HG03558 (cell line): ENCODE data around the gene COBLL1.
"Not testable (repeated sequence)": the region's sequence is repeated elsewhere in the genome, so short reads cannot be mapped to it uniquely, and the experiment has no call there.

Source experiments
- ATAC-seq: cut with Tn5 transposase; IDR thresholded peaks from one replicate; pipeline ENCODE4 v1.9.1; 2021; ENCODE audit warnings: moderate number of reproducible peaks; ENCODE audit not compliant: unreplicated experiment; ENCODE audit errors: extremely low read depth

Gene COBLL1

GRCh38 chr2:164841719-164842623 lies at the start of gene COBLL1:
TSS of gene COBLL1 (minus strand) at chr2:164841823. CDS start at chr2:164841196, 627 bp downstream.
- no peak for ATAC-seq

GRCh38 chr2:164890544-164890943 lies 48.9 kb upstream of the COBLL1 start:
- ATAC-seq = no peak

GRCh38 chr2:164888592-164888991 lies 47.0 kb upstream of the COBLL1 start:
- ATAC-seq = no peak

- no peak for ATAC-seq
Observed at GRCh38 chr2:164887434-164888144, 46.0 kb upstream of the COBLL1 start.

- ATAC-seq = no peak
Observed at GRCh38 chr2:164882276-164882675, 40.7 kb upstream of the COBLL1 start.

- no peak for ATAC-seq
Observed at GRCh38 chr2:164881524-164881923, 39.9 kb upstream of the COBLL1 start.

- ATAC-seq = no peak
Observed at GRCh38 chr2:164879901-164880535, 38.4 kb upstream of the COBLL1 start.

- no peak for ATAC-seq
Observed at GRCh38 chr2:164877927-164878326, 36.3 kb upstream of the COBLL1 start.

GRCh38 chr2:164877169-164877568 lies 35.5 kb upstream of the COBLL1 start:
- ATAC-seq = no peak

- ATAC-seq = no peak
Observed at GRCh38 chr2:164875334-164876205, 33.9 kb upstream of the COBLL1 start.

GRCh38 chr2:164873210-164873908 lies 31.7 kb upstream of the COBLL1 start:
- ATAC-seq = no peak

- ATAC-seq = no peak
Observed at GRCh38 chr2:164871404-164871803, 29.8 kb upstream of the COBLL1 start.

GRCh38 chr2:164869420-164869772 lies 27.8 kb upstream of the COBLL1 start:
- no peak for ATAC-seq

- ATAC-seq = no peak
Observed at GRCh38 chr2:164868563-164869419, 27.2 kb upstream of the COBLL1 start.

GRCh38 chr2:164867779-164868397 lies 26.3 kb upstream of the COBLL1 start:
- no peak for ATAC-seq

GRCh38 chr2:164866381-164866780 lies 24.8 kb upstream of the COBLL1 start:
- ATAC-seq = not testable (repeated sequence)

GRCh38 chr2:164860694-164861042 lies 19.0 kb upstream of the COBLL1 start:
- ATAC-seq = no peak
